ENCODE results near the gene PCSK6. TPM values are rescaled to one million over a fixed set of nuclear protein-coding genes. Genes with fewer than 3 reads are reported as not detected.

PCSK6 gene
- total RNA-seq, 1 donor from 2014 or later = 5.4 TPM

DNA sequence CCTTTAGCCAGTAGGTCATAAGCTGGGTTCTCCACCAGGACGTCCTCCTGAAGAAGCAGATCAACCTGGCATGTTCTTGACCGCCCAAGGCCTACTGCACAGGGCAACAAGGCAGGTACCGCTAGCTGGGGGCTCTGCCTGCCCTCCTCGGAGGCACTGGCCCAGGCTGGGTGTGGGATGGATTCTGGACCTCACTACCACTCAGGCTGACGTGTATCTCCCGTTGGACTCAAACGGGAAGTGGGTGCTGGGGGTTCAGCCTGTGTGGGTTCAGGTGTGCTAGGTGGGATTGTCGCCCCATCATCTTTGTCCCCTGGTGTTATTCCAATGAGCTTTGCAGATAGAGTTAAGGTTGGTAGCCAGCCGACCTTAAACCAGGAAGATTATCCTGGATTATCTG lies 99.4 kb downstream of the PCSK6 start:
- H3K9me3 Mint-ChIP-seq = no peaks in the 10 kb centered on the region
- H3K27ac Mint-ChIP-seq (ENCODE audit: unreplicated experiment) = no peak overlapping the region
- DNase-seq (ENCODE audit: low read depth, low spot score) = no peak
- H3K4me3 Mint-ChIP-seq = no peak overlapping the region
- no peaks in the 10 kb centered on the region for H3K36me3 Mint-ChIP-seq (ENCODE audit: low read depth)
- no peaks in the 10 kb centered on the region for H3K4me1 Mint-ChIP-seq
- TF ChIP-seq CTCF (conservative IDR thresholded peaks at IDR 0.05) = no peak
- no peaks in the 10 kb centered on the region for H3K27me3 Mint-ChIP-seq (ENCODE audit: low read depth)

DNA sequence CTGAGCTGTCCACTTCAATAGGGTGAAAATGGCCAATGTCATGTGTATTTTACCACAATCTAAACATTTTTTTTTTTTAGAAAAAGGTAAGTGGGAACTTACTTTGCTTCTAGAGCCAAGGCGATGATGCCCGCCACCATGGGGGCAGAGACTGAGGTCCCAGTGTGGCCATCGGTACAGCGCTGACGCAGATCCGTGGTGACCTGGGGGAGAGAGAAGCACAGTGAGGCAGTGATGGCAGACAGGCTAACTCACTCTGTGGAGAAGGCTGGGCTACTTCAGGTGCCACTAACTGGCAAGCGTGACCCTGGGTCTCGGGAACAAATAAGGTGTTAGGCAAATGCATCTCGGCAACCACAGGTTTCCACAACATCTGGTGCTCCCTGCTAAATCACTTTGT lies 100.1 kb downstream of the PCSK6 start:
- H3K9me3 Mint-ChIP-seq = no peaks in the 10 kb centered on the region
- H3K4me1 Mint-ChIP-seq = no peaks in the 10 kb centered on the region
- TF ChIP-seq CTCF (conservative IDR thresholded peaks at IDR 0.05) = no peak
- H3K4me3 Mint-ChIP-seq = no peak overlapping the region
- DNase-seq (ENCODE audit: low read depth, low spot score) = no peak
- no peaks in the 10 kb centered on the region for H3K27me3 Mint-ChIP-seq (ENCODE audit: low read depth)
- no peaks in the 10 kb centered on the region for H3K36me3 Mint-ChIP-seq (ENCODE audit: low read depth)
- no peak overlapping the region for H3K27ac Mint-ChIP-seq (ENCODE audit: unreplicated experiment)

GRCh38 chr15:101388046-101388445 lies 101.5 kb downstream of the PCSK6 start:
- no peak for DNase-seq (ENCODE audit: low read depth, low spot score)
- Mint-ChIP-seq H3K9me3 (no peaks in the 10 kb centered on the region), H3K4me1 (no peaks in the 10 kb centered on the region), H3K27me3 (ENCODE audit: low read depth) (no peaks in the 10 kb centered on the region), H3K36me3 (ENCODE audit: low read depth) (no peaks in the 10 kb centered on the region), H3K27ac (ENCODE audit: unreplicated experiment) (no peak overlapping the region), H3K4me3 (no peak overlapping the region)
- TF ChIP-seq CTCF (conservative IDR thresholded peaks at IDR 0.05) = no peak

DNA sequence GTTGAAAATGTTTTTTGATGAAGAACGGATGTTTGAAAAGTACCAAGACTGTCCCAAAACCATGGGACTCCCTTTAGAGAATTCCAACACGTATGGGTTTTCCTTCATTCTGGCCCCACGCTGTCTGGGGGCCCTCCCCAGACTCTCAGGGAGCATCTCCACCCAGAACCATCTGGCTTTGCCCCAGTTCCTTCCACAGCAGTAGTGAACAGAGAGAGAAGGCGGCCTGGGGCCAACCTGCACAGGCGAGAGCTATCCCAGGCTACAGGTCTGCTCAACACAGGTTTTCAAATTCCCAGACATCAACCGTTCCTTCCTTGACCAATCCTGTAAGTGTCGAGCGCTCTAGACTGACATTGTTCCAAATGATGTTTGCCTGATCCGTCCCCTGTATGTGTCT lies 101.9 kb downstream of the PCSK6 start:
- H3K4me1 Mint-ChIP-seq = no peaks in the 10 kb centered on the region
- no peaks in the 10 kb centered on the region for H3K9me3 Mint-ChIP-seq
- no peak for TF ChIP-seq CTCF (conservative IDR thresholded peaks at IDR 0.05)
- H3K36me3 Mint-ChIP-seq (ENCODE audit: low read depth) = no peaks in the 10 kb centered on the region
- H3K27me3 Mint-ChIP-seq (ENCODE audit: low read depth) = no peaks in the 10 kb centered on the region
- DNase-seq (ENCODE audit: low read depth, low spot score) = no peak
- no peak overlapping the region for H3K27ac Mint-ChIP-seq (ENCODE audit: unreplicated experiment)
- H3K4me3 Mint-ChIP-seq = no peak overlapping the region

GRCh38 chr15:101386967-101387366 lies 102.5 kb downstream of the PCSK6 start:
- no peak overlapping the region for H3K27ac Mint-ChIP-seq (ENCODE audit: unreplicated experiment)
- no peak for DNase-seq (ENCODE audit: low read depth, low spot score)
- H3K27me3 Mint-ChIP-seq (ENCODE audit: low read depth) = no peaks in the 10 kb centered on the region
- TF ChIP-seq CTCF (conservative IDR thresholded peaks at IDR 0.05) = no peak
- no peaks in the 10 kb centered on the region for H3K4me1 Mint-ChIP-seq
- no peaks in the 10 kb centered on the region for H3K9me3 Mint-ChIP-seq
- no peaks in the 10 kb centered on the region for H3K36me3 Mint-ChIP-seq (ENCODE audit: low read depth)
- H3K4me3 Mint-ChIP-seq = no peak overlapping the region

DNA sequence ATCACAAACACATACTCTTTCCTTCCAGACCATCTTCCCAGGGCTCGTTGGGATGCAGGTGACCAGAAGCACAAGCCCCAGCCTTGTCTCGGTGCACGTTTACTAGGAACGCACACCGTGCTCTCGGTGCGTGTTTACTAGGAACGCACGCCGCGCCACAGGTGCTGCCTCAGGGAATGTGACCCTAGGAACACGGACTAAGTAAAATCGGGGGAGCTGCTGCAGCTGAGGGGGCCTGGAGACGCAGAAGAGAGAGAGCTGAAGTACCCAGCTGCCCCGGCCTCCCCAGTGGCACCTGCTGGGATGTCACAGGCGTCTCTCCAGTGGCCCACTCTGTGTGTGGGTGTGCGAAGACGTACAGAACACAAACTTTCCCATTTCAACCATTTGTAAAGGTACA lies 103.5 kb downstream of the PCSK6 start:
- DNase-seq (ENCODE audit: low read depth, low spot score) = no peak
- Mint-ChIP-seq H3K27me3 (ENCODE audit: low read depth) (no peaks in the 10 kb centered on the region), H3K4me1 (no peaks in the 10 kb centered on the region), H3K4me3 (no peak overlapping the region), H3K27ac (ENCODE audit: unreplicated experiment) (no peak overlapping the region), H3K9me3 (no peaks in the 10 kb centered on the region), H3K36me3 (ENCODE audit: low read depth) (no peaks in the 10 kb centered on the region)
- no peak for TF ChIP-seq CTCF (conservative IDR thresholded peaks at IDR 0.05)
